Stimulated activated CD4-positive, alpha-beta T cell treated with anti-CD3 and anti-CD28 coated beads, TNF-alpha, amount 100 ng/mL, for 24 hours (primary cell): ENCODE data around the gene B3GNT3.

ENCODE experiments used
- DNase-seq, 3 experiments: peaks; one replicate each; pipeline ENCODE4 v3.0.0-alpha.2; 2020; ENCODE audit warnings: low read depth in 3 of 3

B3GNT3 gene, protein sequence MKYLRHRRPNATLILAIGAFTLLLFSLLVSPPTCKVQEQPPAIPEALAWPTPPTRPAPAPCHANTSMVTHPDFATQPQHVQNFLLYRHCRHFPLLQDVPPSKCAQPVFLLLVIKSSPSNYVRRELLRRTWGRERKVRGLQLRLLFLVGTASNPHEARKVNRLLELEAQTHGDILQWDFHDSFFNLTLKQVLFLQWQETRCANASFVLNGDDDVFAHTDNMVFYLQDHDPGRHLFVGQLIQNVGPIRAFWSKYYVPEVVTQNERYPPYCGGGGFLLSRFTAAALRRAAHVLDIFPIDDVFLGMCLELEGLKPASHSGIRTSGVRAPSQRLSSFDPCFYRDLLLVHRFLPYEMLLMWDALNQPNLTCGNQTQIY

DNA sequence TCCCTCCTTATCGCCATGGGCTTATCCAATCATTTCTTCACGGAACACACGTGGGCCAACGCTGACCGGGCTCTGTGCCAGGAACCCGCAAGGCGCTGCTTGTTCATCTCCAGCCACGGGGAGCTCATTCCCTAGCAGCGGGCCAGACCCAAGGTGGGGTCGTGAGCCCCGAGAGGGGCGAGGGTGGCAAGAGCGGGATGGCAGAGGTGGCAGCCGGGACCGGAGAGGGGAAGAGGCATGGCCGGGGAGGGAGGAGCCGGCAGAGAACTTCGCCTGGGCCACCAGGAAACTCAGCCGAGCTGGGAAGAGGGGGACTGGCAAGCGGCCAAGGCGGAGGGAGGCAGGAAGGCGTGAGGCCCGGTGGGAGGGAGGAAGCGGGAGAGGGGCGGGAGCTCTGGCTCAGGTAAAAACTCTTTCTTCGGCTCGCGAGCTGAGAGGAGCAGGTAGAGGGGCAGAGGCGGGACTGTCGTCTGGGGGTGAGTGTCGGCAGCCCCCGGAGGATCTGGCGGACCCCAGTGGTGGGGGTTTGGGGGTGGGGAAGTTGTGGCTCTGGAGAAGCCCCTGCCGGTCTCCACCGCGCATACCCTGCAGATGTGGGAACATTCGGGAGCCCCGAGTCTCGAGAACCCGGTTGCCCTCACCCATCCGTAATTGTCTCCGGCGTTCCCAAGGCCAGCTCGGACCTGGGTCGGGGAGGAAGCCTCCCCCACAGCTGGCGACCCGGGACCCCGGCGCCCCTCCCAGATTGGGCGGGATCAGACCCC, at the start of gene B3GNT3:
TSS of gene B3GNT3 (plus strand) at position 408 of the 764 bp plus-strand sequence. CDS start 12,670 bp downstream, outside the sequence.
- DNase-seq: no peak

DNA sequence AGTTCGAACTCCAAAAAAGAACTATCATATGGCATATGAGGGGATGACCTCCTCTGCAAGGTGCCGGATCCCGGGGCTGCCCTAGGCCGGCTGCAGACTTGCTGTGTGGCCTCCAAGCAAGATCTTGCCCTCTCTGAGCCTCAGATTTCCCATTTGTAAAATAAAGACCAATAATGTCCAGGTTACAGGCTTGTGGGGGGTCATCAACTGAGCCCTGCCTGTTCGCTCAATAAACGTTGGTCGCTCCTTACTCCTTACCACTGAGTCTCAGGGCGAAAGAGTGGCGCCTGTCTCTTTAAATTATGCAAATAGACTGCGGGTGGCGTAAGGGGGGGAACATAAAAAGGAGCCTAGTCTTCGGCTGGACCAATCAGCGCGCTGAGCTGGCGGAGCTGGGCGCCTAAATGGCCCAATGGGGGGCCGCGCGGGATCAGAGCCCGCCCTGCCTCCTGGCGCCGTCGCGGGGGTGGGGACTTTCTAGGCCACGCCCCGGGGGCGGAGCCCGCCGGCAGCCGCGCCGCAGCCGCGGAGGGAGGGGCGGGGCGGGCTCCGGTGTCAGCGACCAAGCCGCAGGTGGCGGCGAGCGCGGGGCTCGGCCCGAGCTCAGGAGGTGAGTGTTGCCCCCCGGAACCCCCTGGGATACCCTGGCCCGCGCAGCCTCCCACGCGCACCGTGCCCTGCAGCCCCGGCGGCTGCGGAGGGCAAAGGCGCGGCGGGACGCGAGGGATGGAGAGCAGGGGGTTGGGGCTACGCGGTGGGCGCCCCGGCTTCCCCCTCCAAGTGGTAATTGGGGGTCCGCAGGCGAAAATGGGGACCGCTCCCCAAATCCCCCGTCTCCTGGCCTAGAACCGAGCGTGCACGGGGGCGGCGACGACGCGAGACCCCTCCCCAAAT, 47.5 kb upstream of the B3GNT3 start:
- peak; percentile 89 to 93 (median 89) for DNase-seq

GRCh38 chr19:17748884-17749638, 45.9 kb upstream of the B3GNT3 start:
- DNase-seq: no peak

DNA sequence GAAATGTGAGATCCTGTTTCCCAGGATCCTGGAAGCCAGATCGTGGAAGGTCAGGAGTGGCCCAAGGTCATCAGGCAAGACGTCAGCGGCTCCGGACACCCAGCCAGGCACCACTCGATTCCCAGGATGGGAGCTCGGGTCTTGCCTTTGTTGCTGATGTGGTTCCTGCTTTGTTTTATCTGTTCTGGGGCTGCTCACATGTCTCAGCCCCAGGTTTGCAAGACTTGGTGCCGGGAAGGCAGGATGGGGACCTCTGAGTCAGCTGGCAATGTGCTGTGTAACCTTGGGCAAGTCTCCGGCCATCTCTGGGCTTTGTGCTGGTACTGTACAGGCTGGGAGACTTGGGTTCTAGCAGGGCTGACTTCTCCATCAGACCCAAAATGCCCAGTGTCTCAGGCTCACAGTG, 45.0 kb upstream of the B3GNT3 start:
- DNase-seq: peak in 1 of 3 experiments; percentile 40

GRCh38 chr19:17751103-17751911, 43.6 kb upstream of the B3GNT3 start, which contains the start of gene FCHO1:
FCHO1 (plus strand) TSS chr19:17751477; CDS start chr19:17755165, 3,688 bp downstream.
- DNase-seq: peak; percentile 67 to 85 (median 71)

GRCh38 chr19:17751912-17752273, 43.0 kb upstream of the B3GNT3 start:
- no peak for DNase-seq

DNA sequence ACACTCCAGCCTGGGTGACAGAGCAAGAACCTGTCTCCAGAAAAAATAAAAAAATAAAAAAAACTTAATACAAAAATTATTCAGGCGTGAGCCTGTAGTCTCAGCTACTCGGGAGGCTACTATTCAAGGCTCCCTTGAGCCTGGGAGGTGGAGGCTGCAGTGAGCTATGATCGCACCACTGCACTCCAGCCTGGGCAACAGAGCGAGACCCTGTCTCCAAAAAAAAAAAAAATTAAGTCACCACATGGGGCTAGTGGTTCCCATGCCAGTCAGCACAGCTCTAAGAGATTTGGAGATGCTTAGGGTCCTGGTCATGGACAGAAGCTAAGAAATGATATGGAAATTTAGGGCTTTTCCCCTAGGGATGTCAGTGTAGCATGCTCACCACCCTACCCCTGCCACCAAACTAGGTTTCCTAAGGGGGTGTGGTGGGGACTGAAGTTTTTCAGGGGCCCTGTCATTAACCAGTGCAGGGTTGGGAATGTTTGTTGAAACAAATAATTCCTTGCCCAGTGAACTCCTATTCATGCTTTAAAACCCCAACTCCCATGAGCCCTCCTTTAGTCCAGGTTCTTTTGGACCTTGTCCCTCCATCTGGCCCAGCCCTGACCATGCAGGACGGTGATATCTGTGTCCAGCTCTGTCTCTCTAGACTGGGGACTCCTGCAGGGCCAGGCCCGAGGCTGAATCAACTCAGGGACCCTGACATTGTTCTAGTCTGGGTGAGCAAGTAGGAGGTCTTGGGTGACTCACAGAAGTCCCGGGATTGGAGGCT, 41.9 kb upstream of the B3GNT3 start:
- no peak for DNase-seq

DNA sequence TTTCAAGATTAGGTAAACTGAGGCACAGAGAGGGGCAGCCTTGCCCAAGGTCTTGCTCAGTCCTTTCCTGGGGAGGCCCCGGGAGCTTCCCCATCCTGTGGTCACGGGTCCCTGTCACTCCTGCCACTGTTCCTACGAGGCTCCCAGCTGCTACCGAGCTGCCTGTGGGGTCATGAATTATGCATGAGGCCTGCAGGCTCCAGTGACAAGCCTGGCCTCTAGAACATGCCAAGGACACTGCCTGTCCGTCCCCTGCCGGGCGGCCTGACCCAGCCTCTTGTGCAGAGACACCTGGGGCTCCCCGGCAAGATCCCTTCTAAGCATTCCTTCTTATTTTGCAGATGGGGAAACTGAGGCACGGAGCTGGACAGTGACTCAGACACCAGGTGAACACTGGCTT, 41.0 kb upstream of the B3GNT3 start:
- DNase-seq: no peak

DNA sequence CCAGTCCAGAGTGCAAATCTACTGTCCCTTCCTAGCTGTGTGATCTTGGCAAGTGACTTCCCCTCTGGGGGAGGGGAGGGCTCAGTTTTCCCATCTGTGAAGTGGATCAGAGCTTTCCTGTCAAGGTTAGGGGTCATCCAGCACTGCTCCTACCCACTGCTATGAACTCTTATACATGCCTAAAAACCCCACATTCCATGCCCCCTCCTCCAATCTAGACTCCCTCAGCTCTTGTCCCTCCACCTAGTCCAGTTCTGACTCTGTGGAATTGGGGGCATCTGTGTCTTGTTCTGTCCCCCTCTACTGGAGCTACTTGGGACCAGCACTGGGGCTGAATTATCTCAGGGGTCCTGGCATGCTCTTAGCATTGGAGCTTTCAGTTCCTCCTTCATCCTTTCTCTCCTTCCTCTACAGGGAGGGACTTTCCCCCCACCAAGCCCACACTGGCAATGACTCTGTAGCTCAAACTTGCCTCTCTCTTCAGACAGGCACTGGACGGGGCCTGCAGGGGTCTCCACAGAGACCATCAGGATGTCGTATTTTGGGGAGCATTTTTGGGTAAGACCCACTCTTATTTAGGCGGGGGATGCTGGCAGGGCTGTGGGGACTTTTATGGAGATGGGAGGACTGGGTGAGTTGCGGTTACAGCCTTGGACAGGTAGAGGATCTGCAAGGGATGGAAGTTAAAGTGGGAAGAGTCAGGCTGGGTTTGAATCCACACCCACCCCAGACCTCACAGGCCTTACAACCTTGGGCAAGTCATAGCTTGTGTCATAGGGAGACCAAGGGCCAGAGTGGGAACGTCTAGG, 40.1 kb upstream of the B3GNT3 start:
- DNase-seq: no peak

DNA sequence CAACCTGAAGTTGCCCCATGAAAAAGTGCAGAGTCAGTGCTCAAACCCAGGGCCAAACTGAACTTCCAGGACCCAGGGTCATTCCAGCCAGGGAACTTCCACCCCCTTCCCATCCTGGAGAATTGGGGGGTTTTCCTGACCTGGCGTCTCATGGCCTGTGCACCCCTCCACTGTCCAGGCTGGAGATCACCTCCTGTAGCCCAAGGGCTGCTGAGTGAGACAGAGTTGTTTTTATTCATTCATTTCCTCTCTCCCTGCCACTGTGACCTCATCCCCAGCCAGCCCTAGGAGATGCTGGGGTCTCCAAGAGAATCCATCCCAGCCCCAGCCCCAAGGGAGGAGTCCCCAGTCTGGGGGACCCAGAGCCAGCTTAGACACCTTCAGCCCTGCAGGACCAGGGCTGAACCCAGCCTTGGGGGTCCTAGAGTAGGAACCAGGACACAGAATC, 39.5 kb upstream of the B3GNT3 start:
- no peak for DNase-seq

- DNase-seq: no peak
Measured at GRCh38 chr19:17755977-17756670, 38.8 kb upstream of the B3GNT3 start.

DNA sequence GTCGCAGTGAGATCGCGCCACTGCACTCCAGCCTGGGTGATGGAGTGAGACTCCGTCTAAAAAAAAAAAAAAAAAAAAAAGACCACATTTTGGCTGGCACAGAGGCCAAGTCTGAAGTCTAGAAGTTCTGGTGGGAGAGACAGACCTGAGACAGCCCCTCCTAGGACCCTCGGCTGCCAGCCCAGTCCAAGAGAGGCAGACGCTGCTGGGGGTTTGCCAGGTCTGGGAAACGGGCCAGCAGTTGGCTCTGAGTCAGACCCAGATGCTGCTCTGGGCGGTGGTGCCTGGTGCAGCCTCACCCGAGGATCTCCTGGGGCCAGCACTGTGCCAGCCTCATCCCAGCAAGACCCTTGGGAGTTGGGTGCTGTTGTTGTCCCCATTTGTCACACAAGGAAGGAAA, 37.8 kb upstream of the B3GNT3 start:
- no peak for DNase-seq

GRCh38 chr19:17758515-17758914, 36.4 kb upstream of the B3GNT3 start:
- no peak for DNase-seq

- DNase-seq: no peak
Measured at GRCh38 chr19:17761148-17761547, 33.8 kb upstream of the B3GNT3 start.

DNA sequence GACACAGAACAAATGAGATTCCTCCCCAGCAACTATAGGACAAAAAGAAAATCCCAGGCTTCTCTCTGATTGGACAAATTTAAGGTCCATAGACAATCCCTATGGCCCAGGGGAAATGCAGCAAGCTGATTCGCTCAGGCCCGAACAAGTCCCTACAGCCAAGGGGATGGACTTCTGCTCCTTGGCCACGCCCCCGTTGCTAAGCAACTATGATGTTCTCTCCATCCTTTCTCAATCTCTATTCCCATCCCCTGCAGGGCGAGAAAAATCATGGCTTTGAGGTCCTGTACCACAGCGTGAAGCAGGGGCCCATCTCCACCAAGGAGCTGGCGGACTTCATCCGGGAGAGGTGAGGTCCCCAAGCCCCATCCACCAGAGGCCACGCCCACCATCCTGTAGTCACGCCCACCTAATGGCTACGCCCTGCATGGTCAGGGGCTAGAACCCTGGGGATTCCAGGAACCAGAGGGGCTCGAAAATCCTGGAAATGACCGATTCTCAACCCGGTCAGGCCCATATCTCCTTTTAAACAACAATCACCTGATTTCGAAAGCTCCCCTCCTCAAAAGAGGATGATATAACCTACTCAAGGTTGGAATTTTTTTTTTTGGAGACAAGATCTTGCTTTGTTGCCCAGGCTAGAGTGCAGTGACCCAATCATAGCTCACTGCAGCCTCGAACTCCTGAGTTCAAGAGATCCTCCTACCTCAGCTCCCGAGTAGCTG, 32.3 kb upstream of the B3GNT3 start:
- no peak for DNase-seq

DNA sequence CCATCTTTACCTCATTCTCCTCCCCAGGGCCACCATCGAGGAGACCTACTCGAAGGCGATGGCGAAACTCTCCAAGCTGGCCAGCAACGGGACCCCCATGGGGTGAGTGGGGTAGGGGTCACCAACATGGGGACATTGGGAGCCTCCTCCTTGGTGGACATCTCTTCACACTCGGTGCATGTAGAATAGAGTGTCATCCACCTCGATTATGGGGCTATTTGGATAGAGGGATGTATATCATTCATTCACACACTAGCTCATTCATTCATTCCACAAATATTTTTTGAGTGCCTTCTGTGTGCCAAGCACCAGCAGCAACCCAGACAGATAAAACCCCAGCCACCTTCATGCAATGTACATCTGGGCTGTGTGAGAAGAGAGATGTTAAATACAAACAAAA, 30.6 kb upstream of the B3GNT3 start:
- DNase-seq: no peak

GRCh38 chr19:17765069-17765618, 29.8 kb upstream of the B3GNT3 start:
- DNase-seq: no peak
